Cardiac muscle cell (in vitro differentiated cells and primary cell): Measurements from ENCODE around the gene PPP1CC. TPM values are rescaled to one million over a fixed set of nuclear protein-coding genes. Genes with fewer than 3 reads are reported as not detected.

Source experiments
- DNase-seq, 2 donors: peaks; one replicate each; pipeline versions ENCODE4 v3.0.0 to v3.0.0-alpha.2; 2010 to 2017; ENCODE audit warnings: low read depth in 1 of 2, low spot score in 1 of 2
- H3K27ac ChIP-seq: fragments of 200-600 bp; sonication (generic); 2 replicates; pipeline ENCODE4 v1.5.1; 2016
- H3K27me3 ChIP-seq: fragments of 200-600 bp; sonication (generic); 2 replicates; pipeline ENCODE4 v1.6.0; 2016; ENCODE audit warnings: control low read depth
- H3K36me3 ChIP-seq: fragments of 200-600 bp; sonication (generic); 2 replicates; pipeline ENCODE4 v1.5.1; 2016; ENCODE audit warnings: control low read depth
- H3K4me1 ChIP-seq: fragments of 200-600 bp; sonication (generic); 2 replicates; pipeline ENCODE4 v1.8.1; 2017; ENCODE audit warnings: low read depth, mild to moderate bottlenecking, mixed run types
- H3K4me3 ChIP-seq: fragments of 200-600 bp; sonication (generic); 2 replicates; pipeline ENCODE4 v1.5.1; 2016; ENCODE audit warnings: mild to moderate bottlenecking
- H3K9me3 ChIP-seq: fragments of 200-600 bp; sonication (generic); 2 replicates; pipeline ENCODE4 v1.5.1; 2017; ENCODE audit warnings: low read depth, mild to moderate bottlenecking, control low read depth
- CTCF ChIP-seq: IDR thresholded peaks from 2 replicates; pipeline ENCODE4 v1.5.1; 2012; ENCODE audit warnings: low read depth, mild to moderate bottlenecking, low read length
- polyA plus RNA-seq: library from polyadenylated mRNA; unstranded; fragments of >200 nt; fragmentation: Nextera tagmentation; extraction: Ambion mirVana; gene quantifications from 2 replicates; pipeline ENCODE4 v1.2.1, GENCODE V29; 2016
- total RNA-seq: library from RNA; depleted of rRNA; stranded (reverse); fragments of >200 nt; gene quantifications from 2 replicates; pipeline ENCODE4 v1.2.3, GENCODE V29; 2016

Gene PPP1CC
- total and polyA plus RNA-seq, 2 experiments from 2014 or later: 85.2 to 150 TPM

DNA sequence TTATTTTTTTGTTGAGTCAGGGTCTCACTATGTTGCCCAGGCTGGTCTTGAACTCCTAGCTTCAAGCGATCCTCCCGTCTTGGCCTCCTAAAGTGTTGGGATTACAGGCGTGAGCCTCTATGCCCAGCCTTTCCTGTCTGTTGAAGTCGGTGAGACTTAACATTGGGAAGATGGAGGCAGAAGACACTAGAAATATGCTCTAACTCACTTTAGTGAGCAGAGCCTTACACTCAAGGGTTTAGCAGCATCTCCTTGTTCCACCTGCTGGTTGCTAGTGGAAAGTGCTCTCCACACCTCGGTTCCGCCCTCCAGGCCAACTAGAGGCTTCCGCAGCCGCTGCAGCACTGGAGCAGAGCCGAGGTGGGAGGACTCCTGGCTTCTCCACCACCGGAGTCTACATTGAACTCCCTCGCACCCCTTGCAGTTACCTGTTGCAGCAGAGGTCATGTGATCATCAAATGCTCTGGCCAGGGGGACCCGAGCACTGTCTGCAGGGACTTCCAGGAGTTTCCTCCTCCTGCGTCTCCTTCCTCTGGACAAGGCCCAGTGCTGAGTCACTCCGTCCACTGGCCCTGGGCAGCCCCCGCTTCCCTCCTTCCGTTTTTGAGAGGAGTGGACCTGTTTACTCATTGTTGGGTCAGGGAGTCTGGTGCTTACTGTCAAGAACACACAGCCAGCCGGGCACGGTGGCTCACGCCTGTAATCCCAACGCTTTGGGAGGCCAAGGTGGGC is 44.4 kb downstream of the PPP1CC start:
- Histone ChIP-seq H3K27me3 (no peaks in the 10 kb centered on the region), H3K36me3 (no peaks in the 10 kb centered on the region), H3K27ac (no peak overlapping the region), H3K4me3 (no peak overlapping the region), H3K4me1 (peaks cover 5% of the 10 kb centered on the region), H3K9me3 (no peaks in the 10 kb centered on the region)
- peak; percentile 70 for TF ChIP-seq CTCF
- DNase-seq: peak; percentile 74 to 91

DNA sequence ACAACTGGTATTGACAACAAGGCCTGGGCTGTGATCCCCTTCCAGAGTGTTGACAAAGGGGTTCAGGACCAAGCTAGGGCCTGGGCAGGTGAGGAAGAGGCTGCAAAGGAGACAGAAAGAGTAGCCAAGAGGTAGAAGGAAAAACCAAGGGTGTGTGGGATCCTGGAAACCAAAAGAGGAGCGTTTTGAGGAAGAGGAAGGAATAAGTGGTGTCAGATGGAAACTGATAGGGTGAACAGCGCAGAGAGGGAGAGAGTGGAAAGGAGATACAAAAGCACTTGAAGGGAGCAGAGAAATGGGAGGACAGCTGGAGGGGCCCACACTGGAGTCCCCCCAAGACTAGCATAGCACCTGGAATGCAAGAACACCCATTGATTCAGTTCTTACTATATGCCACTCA is 45.5 kb downstream of the PPP1CC start:
- H3K4me3 ChIP-seq: no peak overlapping the region
- TF ChIP-seq CTCF: no peak
- no peaks in the 10 kb centered on the region for H3K36me3 ChIP-seq
- DNase-seq: no peak
- no peak overlapping the region for H3K27ac ChIP-seq
- H3K9me3 ChIP-seq: no peaks in the 10 kb centered on the region
- no peaks in the 10 kb centered on the region for H3K27me3 ChIP-seq
- peaks cover 5% of the 10 kb centered on the region for H3K4me1 ChIP-seq

- Histone ChIP-seq H3K36me3 (no peaks in the 10 kb centered on the region), H3K4me3 (no peak overlapping the region), H3K9me3 (no peaks in the 10 kb centered on the region), H3K4me1 (peaks cover 5% of the 10 kb centered on the region), H3K27ac (no peak overlapping the region), H3K27me3 (no peaks in the 10 kb centered on the region)
- TF ChIP-seq CTCF: no peak
- no peak for DNase-seq
These were observed 46.4 kb downstream of the PPP1CC start for GRCh38 chr12:110696283-110696682.

GRCh38 chr12:110694330-110694901 is 48.3 kb downstream of the PPP1CC start:
- Histone ChIP-seq H3K27me3 (no peaks in the 10 kb centered on the region), H3K36me3 (no peaks in the 10 kb centered on the region), H3K27ac (peak overlapping the region; percentile 48), H3K4me1 (peaks cover 5% of the 10 kb centered on the region), H3K4me3 (no peak overlapping the region), H3K9me3 (no peaks in the 10 kb centered on the region)
- DNase-seq: peak in 1 of 2 donors; percentile 22
- no peak for TF ChIP-seq CTCF

DNA sequence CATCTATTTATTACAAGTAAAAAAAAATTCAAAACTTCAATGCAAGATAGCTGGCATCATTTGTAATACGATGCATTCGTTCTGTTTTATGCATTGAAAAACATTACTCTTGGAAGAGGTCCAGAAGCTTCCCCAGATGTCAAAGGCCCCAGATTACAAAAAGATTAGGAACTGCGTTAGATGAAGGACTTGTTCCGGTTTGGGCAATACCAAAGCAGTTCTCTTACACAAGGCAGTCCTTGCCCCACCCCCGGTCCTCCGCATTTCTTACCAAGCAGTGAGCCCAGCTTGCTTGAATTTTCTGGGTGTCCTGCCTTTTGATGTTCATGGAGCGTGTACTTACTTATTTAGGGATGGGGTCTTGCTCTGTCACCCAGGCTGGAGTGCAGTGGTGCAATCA is 49.0 kb downstream of the PPP1CC start:
- H3K4me3 ChIP-seq: no peak overlapping the region
- peaks cover 5% of the 10 kb centered on the region for H3K4me1 ChIP-seq
- no peaks in the 10 kb centered on the region for H3K27me3 ChIP-seq
- no peaks in the 10 kb centered on the region for H3K36me3 ChIP-seq
- TF ChIP-seq CTCF: no peak
- H3K27ac ChIP-seq: no peak overlapping the region
- no peaks in the 10 kb centered on the region for H3K9me3 ChIP-seq
- peak in 1 of 2 donors; percentile 74 for DNase-seq
